MM.1S (cell line): ENCODE measurements around the gene WDR48.

Source experiments
- EZH2 ChIP-seq: fragments of 300-600 bp; sonication (generic); optimal IDR thresholded peaks from 2 replicates; pipeline ENCODE3; 2017; ENCODE audit warnings: low read depth, mild to moderate bottlenecking, antibody characterized with exemption, low read length, mixed read lengths
- EZH2phosphoT487 ChIP-seq: fragments of 300-600 bp; sonication (generic); IDR thresholded peaks from 2 replicates; pipeline ENCODE4 v1.6.1; 2018; ENCODE audit warnings: antibody characterized with exemption, low read length
- TF ChIP-seq, protein P1 (sequence below): fragments of 300-600 bp; sonication (generic); IDR thresholded peaks from 2 replicates; pipeline ENCODE4 v1.5.1; 2016; ENCODE audit warnings: antibody characterized with exemption, low read length, mixed read lengths

DNA sequence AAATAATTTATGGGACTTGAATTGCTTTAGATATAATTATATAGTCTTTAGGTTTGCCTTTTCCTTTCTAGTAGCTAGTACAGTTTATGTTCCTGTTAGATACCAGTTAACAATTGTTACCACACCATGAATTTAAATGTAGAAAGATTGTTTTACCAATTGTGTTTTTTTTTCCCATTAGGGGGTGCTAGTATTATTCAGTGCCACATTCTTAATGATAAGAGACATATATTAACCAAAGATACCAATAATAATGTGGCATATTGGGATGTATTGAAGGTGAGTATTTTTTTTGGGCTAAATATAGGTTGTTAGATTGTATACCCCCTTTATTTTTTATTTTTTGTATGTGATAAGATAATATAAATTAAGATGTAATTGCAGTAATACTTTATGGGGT is 27.7 kb downstream of the WDR48 start:
- TF ChIP-seq, protein P1, sequence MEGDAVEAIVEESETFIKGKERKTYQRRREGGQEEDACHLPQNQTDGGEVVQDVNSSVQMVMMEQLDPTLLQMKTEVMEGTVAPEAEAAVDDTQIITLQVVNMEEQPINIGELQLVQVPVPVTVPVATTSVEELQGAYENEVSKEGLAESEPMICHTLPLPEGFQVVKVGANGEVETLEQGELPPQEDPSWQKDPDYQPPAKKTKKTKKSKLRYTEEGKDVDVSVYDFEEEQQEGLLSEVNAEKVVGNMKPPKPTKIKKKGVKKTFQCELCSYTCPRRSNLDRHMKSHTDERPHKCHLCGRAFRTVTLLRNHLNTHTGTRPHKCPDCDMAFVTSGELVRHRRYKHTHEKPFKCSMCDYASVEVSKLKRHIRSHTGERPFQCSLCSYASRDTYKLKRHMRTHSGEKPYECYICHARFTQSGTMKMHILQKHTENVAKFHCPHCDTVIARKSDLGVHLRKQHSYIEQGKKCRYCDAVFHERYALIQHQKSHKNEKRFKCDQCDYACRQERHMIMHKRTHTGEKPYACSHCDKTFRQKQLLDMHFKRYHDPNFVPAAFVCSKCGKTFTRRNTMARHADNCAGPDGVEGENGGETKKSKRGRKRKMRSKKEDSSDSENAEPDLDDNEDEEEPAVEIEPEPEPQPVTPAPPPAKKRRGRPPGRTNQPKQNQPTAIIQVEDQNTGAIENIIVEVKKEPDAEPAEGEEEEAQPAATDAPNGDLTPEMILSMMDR: no peak
- TF ChIP-seq EZH2phosphoT487: no peak
- no peak for TF ChIP-seq EZH2
